Stimulated activated CD8-positive, alpha-beta memory T cell treated with anti-CD3 and anti-CD28 coated beads, Interleukin-12 subunit alpha, Interleukin-12 subunit beta, amount 100 ng/mL, for 1 hour (primary cell): Measurements from ENCODE around the gene PRR29.

Experiments
- DNase-seq: peaks from one replicate; pipeline ENCODE4 v3.0.0-alpha.2; 2020; ENCODE audit warnings: low read depth

The PRR29 gene

DNA sequence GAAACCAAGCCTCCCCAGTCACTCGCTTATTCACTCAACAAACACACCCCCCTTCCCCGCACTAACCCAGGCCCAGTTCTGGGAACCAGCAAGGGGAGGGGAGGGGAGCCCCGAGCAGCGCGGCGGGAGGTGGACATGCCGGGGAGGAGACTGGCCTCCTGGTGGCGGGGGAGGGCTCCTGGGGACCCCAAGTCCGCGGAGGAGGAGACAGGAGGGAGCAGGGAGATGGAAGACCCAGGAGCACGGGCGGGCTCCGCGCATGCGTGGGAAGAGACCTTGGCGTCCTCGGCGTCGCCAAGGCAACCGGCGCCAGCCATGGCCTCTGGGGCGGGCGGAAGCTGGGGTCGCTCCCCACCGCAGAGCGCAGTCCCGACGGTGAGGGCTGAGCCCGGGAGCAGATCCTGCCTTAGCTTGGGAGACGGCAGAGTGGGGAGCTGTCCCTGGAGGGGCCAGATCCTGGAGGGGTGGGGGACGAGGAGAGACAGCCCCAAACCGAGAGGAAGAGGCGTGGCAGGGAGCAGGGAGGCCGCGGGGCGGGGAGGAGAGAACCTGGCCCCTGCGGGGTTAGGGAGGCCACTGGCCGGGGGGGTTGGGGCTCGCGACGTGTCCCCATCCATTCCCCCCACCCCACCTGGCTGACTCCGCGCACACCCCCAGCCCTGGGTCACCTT is at the start of gene PRR29:
Gene PRR29 (plus strand): TSS at position 302 of the 671 bp plus-strand sequence. CDS start 14 bp downstream, at position 316.
- peak; percentile 41 for DNase-seq

GRCh38 chr17:63948521-63948920 is 49.6 kb upstream of the PRR29 start:
- DNase-seq, result no peak

DNA sequence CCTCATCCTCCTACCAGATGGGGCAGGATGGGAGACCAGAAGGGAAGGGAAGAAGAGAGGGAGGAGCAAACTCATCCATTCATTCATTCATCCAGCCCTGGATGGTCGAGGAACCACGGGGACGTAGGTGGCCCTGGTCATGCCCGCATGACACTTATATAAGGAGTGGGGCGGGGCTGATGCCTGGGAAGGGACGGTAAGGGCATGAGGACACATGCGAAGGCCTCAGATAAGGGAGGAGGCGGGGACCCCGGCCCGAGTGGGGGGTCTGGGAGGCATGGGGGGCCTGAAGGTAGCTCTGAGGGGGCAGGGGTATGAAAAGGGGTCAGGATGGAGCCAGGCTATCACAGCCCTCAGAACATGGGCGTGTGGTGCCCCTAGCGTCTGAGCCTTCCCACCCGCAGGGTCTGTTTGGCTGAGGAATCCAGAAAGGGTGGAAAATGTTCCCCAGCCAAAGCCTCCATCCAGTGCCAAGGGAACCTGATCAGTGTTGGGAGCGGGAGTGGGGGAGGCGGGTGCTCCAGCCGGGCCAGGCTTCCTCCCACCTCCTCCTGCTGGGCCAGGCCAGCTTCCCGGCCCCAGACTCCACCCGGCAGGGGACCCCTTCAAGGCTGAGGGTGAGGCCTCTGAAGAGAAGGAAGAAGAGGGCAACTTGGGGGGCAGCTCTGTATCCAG is 48.4 kb upstream of the PRR29 start:
- no peak for DNase-seq

- DNase-seq, result no peak
These were observed 46.9 kb upstream of the PRR29 start for GRCh38 chr17:63950940-63951907.

- no peak for DNase-seq
These were observed 43.6 kb upstream of the PRR29 start for GRCh38 chr17:63954402-63955063.

GRCh38 chr17:63955232-63955631 is 42.9 kb upstream of the PRR29 start:
- no peak for DNase-seq

- DNase-seq, result no peak
These were observed 42.4 kb upstream of the PRR29 start for GRCh38 chr17:63955791-63956190.

GRCh38 chr17:63956296-63956920 is 41.7 kb upstream of the PRR29 start:
- no peak for DNase-seq

DNA sequence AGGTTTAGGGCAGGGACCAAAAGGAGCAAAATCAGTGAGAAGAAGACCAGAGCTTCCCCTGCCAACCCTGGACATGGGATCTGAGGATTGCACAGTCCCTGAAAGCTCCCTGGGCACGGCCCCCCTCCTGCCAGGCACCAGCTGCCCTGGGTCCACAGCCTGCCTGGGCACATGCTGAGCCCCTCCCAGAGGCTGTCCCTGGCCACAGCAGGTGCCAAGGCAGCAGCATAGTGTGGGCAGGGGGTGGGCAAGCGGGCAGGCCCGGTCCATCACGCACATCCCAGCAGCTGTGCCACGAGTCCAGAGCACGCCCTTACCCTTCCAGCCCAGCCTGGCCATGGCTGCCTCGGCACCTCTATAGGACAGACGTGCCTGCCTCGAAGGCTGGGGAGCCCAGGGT is 38.1 kb upstream of the PRR29 start:
- no peak for DNase-seq

- DNase-seq, result no peak
These were observed 37.7 kb upstream of the PRR29 start for GRCh38 chr17:63960430-63960829.

DNA sequence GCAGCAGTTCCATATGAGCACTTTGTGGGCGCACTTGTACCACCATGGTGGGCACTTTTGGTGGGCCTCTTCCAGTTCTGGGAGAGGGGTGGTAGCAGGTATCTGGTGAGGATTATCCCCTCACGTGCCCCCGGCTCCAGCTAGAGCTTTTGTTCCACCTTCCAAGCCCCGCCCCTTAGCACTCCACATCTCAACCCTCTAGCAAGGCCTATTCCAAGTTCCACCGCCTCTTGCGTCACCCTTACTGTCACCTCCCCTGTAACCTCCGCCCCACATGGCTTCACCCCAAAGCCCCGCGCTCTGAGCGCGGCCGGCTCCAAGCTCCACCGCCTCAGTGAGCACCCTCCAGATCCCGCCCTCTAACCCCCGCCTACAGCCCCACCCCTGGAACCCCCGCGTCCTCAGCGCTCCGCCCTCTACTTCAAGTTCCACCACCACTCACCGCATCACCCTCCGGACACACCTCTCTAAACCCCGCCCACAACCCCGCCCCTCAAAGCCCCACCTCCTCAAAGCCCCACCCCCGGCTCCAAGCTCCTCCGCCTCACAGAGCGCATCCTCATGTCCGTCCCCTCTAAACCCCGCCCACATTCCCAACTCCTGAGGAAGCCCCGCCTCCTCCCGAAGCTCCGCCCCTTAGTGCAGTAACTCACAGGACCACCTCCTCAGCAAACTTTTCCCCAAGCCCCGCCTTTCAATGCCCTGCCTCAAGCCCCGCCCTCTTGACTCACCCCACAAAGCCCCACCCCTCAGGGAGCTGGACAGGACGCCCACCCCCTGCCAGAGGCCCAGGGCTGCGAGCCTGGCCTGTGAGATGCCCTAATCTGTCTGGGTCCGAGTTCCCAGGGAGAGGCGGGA is 36.6 kb upstream of the PRR29 start:
- no peak for DNase-seq

GRCh38 chr17:63962298-63962744 is 35.8 kb upstream of the PRR29 start:
- DNase-seq, result no peak

- no peak for DNase-seq
These were observed 35.0 kb upstream of the PRR29 start for GRCh38 chr17:63963123-63963522.

DNA sequence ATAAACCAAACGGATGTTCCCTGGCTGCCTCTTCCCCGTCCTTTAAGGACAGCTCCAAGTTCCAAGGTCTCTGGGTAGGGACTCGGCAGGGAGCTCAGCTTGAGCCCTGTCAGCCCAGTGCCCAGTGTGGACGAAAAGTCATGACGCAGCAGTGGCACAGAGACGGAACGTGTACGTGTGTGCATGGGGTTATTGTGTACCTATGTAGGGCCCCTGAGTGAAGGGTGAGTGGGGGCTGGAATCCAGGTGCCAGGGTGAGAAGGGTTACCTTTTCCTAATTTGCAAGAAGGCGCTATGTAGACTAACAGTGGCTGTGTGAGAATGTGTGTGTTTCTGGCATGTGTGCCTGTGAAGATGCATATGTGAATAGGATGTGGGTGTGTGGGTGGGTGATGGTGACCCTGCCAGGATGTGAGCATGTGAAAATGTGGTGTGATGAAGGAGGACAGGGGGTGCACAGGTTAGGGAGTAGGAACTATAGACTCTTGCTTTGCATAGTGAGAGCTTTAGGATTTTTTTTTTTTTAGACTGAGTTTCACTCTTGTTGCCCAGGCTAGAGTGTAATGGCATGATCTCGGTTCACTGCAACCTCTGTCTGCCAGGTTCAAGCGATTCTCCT is 31.4 kb upstream of the PRR29 start:
- no peak for DNase-seq

DNA sequence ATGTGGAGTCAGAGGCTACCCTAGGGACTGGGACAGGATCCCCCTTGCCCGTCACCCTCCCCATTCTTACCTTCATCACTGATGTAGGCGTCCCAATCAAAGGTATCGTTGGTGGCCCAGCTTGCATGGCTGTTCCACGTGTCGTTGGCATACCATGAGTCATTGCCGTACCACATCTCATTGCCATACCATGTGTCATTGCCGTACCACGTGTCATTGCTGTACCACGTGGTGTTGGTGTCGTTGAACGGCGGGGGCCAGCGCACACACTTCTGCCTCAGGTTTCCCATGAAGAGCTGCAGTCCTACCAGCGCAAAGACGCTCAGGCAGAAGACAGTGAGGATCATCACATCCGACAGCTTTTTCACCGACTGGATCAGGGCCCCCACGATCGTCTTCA is 30.2 kb upstream of the PRR29 start:
- no peak for DNase-seq

DNA sequence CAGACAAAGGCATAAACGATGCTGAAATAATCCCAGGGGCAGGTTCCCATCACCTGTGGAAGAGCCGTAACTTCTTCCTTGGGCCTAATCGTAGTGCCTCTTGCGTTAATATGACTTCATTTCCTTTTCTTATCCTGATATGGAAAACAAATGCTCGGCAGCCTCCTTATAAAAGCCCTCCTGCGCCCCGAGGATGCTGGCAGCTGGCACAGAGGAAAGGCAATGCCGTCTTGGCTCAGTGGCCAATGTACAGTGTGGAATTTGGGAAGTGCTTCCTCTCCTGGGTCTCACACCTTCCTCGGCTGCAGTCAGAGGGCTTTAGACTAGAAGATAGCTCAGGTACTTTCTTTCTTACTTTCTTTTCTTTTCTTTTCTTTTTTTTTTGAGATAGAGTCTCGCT is 28.9 kb upstream of the PRR29 start:
- no peak for DNase-seq

DNA sequence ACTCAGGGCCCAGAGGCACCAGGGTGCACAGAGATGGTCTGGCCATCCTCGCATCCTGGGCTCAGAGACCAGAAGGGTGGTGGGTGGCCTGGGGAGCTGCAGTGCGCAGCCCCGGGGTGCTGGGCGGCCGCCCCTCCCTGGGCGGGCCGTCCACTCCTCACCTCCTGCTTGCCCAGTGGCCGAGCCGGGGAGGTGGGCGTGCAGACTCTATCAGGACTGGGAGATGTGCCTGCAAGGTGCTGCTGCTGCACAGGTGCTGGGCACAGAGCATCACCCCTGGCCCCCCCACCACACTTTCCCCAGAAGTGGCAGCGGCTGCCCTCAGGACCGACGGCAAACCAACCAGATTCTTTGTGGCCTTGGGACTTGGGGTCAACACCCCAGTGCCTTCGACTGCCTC is 25.4 kb upstream of the PRR29 start, which contains the start of gene SCN4A:
Gene SCN4A (minus strand): TSS at position 123 of the 400 bp plus-strand sequence. CDS start 77 bp downstream, at position 46.
- DNase-seq, result no peak

DNA sequence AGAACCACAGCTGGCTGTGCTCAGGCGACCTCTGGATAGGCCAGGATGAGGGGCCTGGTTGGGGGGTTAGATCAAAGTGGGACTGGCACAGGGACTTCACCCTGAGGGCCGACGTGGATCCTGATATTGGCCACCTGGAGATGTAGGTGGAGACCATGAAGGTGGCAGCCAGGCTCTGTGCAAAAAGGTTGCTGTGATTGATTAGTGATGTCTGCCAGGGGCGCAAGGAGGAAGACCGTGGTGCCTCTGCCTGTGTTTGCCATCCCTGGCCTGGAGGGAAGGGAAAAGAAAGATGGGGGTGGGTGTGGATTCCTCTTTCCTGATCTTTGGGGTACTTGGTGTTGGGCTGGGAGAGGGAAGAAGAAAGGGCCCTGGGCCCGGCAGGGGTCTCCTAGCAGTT is 24.9 kb upstream of the PRR29 start:
- DNase-seq, result no peak

DNA sequence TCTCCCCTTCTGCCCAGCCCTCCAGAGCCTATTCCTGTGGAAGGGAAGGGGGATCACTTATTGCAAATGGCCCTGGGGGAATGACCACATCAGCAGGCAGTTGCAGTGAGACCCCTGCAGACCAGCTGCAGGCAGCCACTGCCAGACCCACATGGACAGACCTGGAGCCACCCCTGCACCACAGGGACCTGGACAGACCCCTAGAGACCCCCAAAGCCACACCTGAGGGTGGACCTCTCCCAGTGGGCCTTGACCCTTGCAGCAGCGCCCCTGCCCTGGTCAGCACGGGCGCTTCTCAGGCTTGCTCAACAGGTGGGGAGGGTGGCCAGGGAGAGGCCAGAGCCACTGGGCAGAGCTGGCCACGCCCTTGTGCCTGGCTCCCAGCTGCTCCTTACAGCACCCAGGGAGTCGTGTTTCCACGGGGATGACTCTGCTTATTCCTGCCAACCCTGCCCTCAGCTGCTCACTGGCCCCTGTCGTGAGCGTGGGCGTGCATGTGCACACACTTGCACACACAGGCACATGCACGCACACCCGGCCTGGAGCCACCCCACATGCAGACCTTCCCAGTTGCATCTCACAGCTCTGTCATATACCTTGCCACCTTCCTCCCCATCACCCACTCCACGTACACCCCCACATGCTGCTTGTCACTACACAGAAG is 24.1 kb upstream of the PRR29 start:
- no peak for DNase-seq
